ENCODE results near the gene LRRFIP1. TPM values are rescaled to one million over a fixed set of nuclear protein-coding genes. Genes with fewer than 3 reads are reported as not detected.

LRRFIP1 gene
- total and polyA plus RNA-seq, 4 experiments from 2014 or later = 88.0 to 198 (median 117) TPM

DNA sequence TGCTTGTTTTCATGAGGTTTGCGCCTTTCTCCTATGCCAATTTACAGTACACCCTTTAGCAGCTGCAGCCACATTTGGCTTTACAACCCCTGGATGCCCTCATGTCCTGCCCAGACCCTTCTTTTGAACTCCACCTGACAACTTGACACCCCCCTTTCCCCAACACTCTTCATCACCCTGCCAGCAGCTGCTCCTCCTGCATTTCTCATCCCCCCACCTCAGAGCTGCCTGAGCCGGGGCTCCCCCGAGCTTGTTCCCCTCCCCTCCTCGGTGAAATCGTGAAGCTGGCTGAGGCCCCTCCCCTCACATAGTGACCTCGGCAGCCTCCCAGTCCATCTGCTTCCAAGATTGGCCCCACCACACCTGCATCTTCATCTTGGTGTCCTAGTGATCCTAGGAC, 40.5 kb downstream of the LRRFIP1 start:
- DNase-seq = no peak
- Histone ChIP-seq H3K36me3 (ENCODE audit: insufficient read depth, low read length) (no peaks in the 10 kb centered on the region), H3K9me3 (ENCODE audit: control insufficient read depth in 1 of 2, low read length in 2 of 2) (no peaks in the 10 kb centered on the region), H3K27me3 (ENCODE audit: insufficient read depth, low read length) (no peaks in the 10 kb centered on the region), H3K27ac (ENCODE audit: low read depth, low read length) (no peak overlapping the region), H3K4me1 (ENCODE audit: insufficient read depth, low read length) (peaks cover 6% of the 10 kb centered on the region), H3K4me3 (ENCODE audit: low read length in 2 of 2) (no peak overlapping the region)
- Mint-ChIP-seq H3K4me1 (peaks cover 4 to 12% (median 5%) of the 10 kb centered on the region in 4 donors), H3K27ac (peak overlapping the region in 1 of 7 donors; percentile 55), H3K9me3 (no peaks in the 10 kb centered on the region), H3K36me3 (no peaks in the 10 kb centered on the region), H3K4me3 (no peak overlapping the region), H3K27me3 (peaks cover 4 to 7% of the 10 kb centered on the region in 2 donors)
- intact Hi-C loops (cut with micrococcal nuclease) = no loop called here
- CTCF ChIA-PET (ENCODE audit: partially characterized antibody) = interaction anchor here (1.3 to 8.9 kb wide), 2 partner anchors 77 to 246 kb away, joined by 3 to 434 read pairs; no protein-coding TSS in a partner anchor
- POLR2A ChIA-PET (ENCODE audit: partially characterized antibody) = no interaction called here

DNA sequence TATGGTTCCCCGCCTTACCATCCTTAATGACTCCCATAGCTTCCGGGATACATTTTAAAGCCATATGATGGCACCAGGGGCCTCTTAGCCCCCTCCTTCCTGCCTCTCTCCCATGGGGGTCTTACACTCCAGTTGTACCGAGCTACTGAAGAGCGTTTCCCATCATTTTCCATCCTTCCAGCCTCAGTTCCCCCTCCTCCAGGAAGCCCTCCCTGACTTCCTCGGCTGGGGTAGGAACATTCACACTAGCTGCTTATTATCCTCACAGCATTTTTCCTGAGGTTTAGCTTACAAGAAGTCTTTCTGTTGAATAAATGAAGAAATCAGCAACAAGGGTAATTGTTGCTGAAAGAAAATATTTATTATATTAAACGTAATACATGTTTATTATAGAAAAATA, 41.1 kb downstream of the LRRFIP1 start:
- Histone ChIP-seq H3K36me3 (ENCODE audit: insufficient read depth, low read length) (no peaks in the 10 kb centered on the region), H3K27me3 (ENCODE audit: insufficient read depth, low read length) (no peaks in the 10 kb centered on the region), H3K4me1 (ENCODE audit: insufficient read depth, low read length) (peaks cover 11% of the 10 kb centered on the region), H3K27ac (ENCODE audit: low read depth, low read length) (no peak overlapping the region), H3K4me3 (ENCODE audit: low read length in 2 of 2) (no peak overlapping the region), H3K9me3 (ENCODE audit: control insufficient read depth in 1 of 2, low read length in 2 of 2) (no peaks in the 10 kb centered on the region)
- H3K27me3 Mint-ChIP-seq = peaks cover 4 to 7% of the 10 kb centered on the region in 2 donors
- no peak overlapping the region for H3K4me3 Mint-ChIP-seq
- peaks cover 6 to 11% (median 9%) of the 10 kb centered on the region in 4 donors for H3K4me1 Mint-ChIP-seq
- H3K27ac Mint-ChIP-seq = no peak overlapping the region
- POLR2A ChIA-PET (ENCODE audit: partially characterized antibody) = no interaction called here
- CTCF ChIA-PET (ENCODE audit: partially characterized antibody) = interaction anchor here (1.3 to 8.9 kb wide), 2 partner anchors 76 to 247 kb away, joined by 3 to 434 read pairs; no protein-coding TSS in a partner anchor
- intact Hi-C loops (cut with micrococcal nuclease) = no loop called here
- H3K36me3 Mint-ChIP-seq = no peaks in the 10 kb centered on the region
- peaks cover 0 to under 1% (median 0%) of the 10 kb centered on the region in 8 donors for H3K9me3 Mint-ChIP-seq
- DNase-seq = no peak

DNA sequence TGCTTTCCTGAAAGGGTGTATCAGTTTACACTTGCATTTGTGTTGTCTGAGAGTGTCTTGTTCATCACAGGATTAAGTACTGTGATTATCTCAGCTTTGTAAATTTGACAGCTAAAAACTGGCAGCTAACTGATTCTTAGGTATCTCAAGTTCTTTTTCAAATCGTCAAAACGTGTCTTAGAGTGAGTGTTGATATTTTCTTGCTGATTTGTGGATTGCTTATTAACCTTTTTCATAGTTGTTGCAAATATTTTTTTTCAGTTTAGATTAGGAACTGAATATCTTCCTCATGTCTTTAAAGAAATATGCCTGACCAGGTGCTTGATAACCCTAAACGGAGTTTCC, 41.9 kb downstream of the LRRFIP1 start:
- Mint-ChIP-seq H3K4me3 (no peak overlapping the region), H3K36me3 (no peaks in the 10 kb centered on the region), H3K9me3 (peaks cover 0 to 2% (median 0%) of the 10 kb centered on the region in 8 donors), H3K4me1 (peaks cover 14 to 18% (median 16%) of the 10 kb centered on the region in 4 donors), H3K27me3 (peaks cover 4 to 7% of the 10 kb centered on the region in 2 donors), H3K27ac (no peak overlapping the region)
- no peak for DNase-seq
- Histone ChIP-seq H3K36me3 (ENCODE audit: insufficient read depth, low read length) (no peaks in the 10 kb centered on the region), H3K27me3 (ENCODE audit: insufficient read depth, low read length) (no peaks in the 10 kb centered on the region), H3K27ac (ENCODE audit: low read depth, low read length) (no peak overlapping the region), H3K4me3 (ENCODE audit: low read length in 2 of 2) (no peak overlapping the region), H3K9me3 (ENCODE audit: control insufficient read depth in 1 of 2, low read length in 2 of 2) (no peaks in the 10 kb centered on the region), H3K4me1 (ENCODE audit: insufficient read depth, low read length) (peaks cover 20% of the 10 kb centered on the region)
- intact Hi-C loops (cut with micrococcal nuclease) = no loop called here
- CTCF ChIA-PET (ENCODE audit: partially characterized antibody) = interaction anchor here (1.3 to 11.4 kb wide), 4 partner anchors 25 to 248 kb away, joined by 3 to 434 read pairs (median 256); no protein-coding TSS in a partner anchor
- POLR2A ChIA-PET (ENCODE audit: partially characterized antibody) = interaction anchor here (0.8 kb wide), 1 partner anchor 76 kb away, joined by 3 read pairs; no protein-coding TSS in a partner anchor

DNA sequence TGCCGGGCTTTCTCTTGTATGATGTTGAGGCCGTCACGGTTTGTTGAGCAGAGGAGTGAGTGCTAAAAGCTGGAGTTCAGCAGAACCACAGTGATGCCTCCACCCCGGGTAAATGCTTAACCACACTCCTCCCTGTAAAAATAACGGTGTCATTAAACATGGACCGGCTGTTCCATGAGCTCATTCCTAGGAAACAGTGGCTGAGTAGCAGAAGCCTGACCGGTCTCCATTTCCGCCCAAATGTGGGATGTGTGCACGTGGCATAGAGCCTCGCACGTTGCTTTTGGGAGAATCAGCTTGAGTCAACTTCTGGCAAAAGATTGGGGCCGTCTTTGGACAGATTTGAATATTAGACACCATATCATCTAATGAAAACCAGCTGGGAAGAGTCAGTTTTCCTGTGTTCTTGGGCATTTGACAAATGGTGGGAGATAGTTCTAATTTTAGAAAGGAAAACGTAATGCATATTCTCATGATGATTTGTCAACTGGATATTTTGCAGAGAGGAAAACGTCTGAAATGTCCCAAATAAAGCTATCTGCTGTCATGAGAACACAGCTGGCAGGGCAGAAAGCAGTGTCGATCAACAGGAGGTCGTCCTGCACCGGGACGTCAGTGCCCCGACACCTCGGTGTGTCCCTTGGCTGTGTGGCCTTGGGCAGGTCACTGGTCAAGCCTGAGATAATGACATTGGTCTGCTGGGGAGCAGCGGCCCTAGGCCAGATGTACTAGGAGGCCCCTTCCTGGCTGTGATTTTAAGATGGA, 42.4 kb downstream of the LRRFIP1 start:
- no peak for DNase-seq
- H3K4me1 Mint-ChIP-seq = peaks cover 18 to 24% (median 22%) of the 10 kb centered on the region in 4 donors
- POLR2A ChIA-PET (ENCODE audit: partially characterized antibody) = interaction anchor here (0.8 kb wide), 1 partner anchor 76 kb away, joined by 3 read pairs; no protein-coding TSS in a partner anchor

DNA sequence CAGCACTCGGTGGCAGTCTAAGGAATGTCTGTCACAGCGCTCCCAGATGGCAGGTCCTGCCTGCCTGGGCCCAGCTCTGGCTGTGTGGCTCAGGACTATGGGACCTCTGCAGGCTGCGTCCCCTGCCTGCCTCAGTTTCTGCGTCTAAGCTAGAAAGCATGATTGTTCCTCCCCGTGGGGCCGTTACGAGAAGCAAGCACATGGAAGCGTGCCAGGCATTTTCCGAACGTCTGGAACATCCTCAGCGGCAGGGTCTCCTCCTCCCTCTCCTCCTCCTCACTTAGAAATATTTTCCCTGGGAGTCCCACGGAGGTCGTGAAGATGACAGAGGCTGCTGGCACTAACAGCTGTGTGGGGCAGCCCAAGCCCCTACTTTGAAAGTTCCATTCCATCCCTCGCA, 43.3 kb downstream of the LRRFIP1 start:
- Mint-ChIP-seq H3K27me3 (peaks cover 4 to 7% of the 10 kb centered on the region in 2 donors), H3K4me3 (no peak overlapping the region), H3K27ac (no peak overlapping the region), H3K9me3 (peaks cover 0 to 2% (median 0%) of the 10 kb centered on the region in 8 donors), H3K4me1 (peaks cover 25 to 32% (median 29%) of the 10 kb centered on the region in 4 donors), H3K36me3 (no peaks in the 10 kb centered on the region)
- intact Hi-C loops (cut with micrococcal nuclease) = loop anchor here (5.0 to 10.0 kb wide), 4 partner anchors 37 to 532 kb away; partner anchors contain the start of genes ILKAP and UBE2F
- Histone ChIP-seq H3K27me3 (ENCODE audit: insufficient read depth, low read length) (no peaks in the 10 kb centered on the region), H3K9me3 (ENCODE audit: control insufficient read depth in 1 of 2, low read length in 2 of 2) (no peaks in the 10 kb centered on the region), H3K4me3 (ENCODE audit: low read length in 2 of 2) (no peak overlapping the region), H3K27ac (ENCODE audit: low read depth, low read length) (no peak overlapping the region), H3K36me3 (ENCODE audit: insufficient read depth, low read length) (no peaks in the 10 kb centered on the region), H3K4me1 (ENCODE audit: insufficient read depth, low read length) (peaks cover 33% of the 10 kb centered on the region)
- ChIA-PET CTCF (ENCODE audit: partially characterized antibody) (interaction anchor here (1.2 to 11.4 kb wide), 6 partner anchors 23 to 99 kb away, joined by 3 to 434 read pairs (median 108); no protein-coding TSS in a partner anchor), POLR2A (ENCODE audit: partially characterized antibody) (interaction anchor here (5.5 to 9.2 kb wide), 2 partner anchors 22 to 75 kb away, joined by 75 to 607 read pairs; no protein-coding TSS in a partner anchor)
- DNase-seq = no peak

More for the DNA sequence above, 42.4 kb downstream of the LRRFIP1 start:
- H3K9me3 Mint-ChIP-seq = peaks cover 0 to 2% (median 0%) of the 10 kb centered on the region in 8 donors
- no peak overlapping the region for H3K4me3 ChIP-seq (ENCODE audit: low read length in 2 of 2)
- H3K4me1 ChIP-seq (ENCODE audit: insufficient read depth, low read length) = peaks cover 25% of the 10 kb centered on the region
- H3K27ac Mint-ChIP-seq = peak overlapping the region in 1 of 7 donors; percentile 12
- no peaks in the 10 kb centered on the region for H3K9me3 ChIP-seq (ENCODE audit: control insufficient read depth in 1 of 2, low read length in 2 of 2)
- no peaks in the 10 kb centered on the region for H3K36me3 ChIP-seq (ENCODE audit: insufficient read depth, low read length)
- no peaks in the 10 kb centered on the region for H3K27me3 ChIP-seq (ENCODE audit: insufficient read depth, low read length)
- H3K27me3 Mint-ChIP-seq = peaks cover 4 to 7% of the 10 kb centered on the region in 2 donors
- H3K4me3 Mint-ChIP-seq = no peak overlapping the region
- intact Hi-C loops (cut with micrococcal nuclease) = loop anchor here (5.0 to 10.0 kb wide), 4 partner anchors 37 to 532 kb away; partner anchors contain the start of genes ILKAP and UBE2F
- no peak overlapping the region for H3K27ac ChIP-seq (ENCODE audit: low read depth, low read length)
- no peaks in the 10 kb centered on the region for H3K36me3 Mint-ChIP-seq
- CTCF ChIA-PET (ENCODE audit: partially characterized antibody) = interaction anchor here (6.9 to 11.4 kb wide), 3 partner anchors 24 to 75 kb away, joined by 135 to 434 read pairs (median 376); no protein-coding TSS in a partner anchor

DNA sequence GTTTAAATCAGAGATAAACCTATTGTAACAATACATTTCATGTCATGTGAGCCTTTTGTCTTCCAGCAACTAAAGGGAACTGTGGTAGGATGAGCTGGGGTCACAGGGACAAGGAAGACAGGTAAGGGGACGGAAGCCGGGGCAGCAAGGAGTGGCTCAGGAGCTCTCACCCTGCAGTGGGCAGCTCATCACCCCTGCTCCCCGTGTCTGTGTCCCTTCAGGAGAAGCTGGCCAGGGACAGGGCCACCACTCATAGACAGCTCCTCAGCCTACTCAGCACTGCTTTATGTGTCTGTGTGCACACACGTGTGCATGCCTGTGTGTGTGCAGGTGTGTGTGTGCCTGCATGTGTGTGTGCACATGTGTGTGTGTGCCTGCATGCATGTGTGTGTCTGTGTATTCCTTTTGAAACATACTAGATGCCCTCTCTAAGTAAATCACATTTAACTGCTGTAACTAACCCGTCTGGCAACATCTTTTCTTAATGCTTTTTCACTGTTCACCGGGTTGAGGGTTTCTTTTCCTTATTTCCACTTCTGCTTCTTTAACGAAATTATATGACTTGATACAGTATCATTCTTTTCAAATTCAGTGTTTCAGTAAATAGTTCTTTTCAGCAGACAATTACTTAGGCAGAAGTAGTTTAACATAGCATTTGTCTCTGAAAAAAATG, 44.2 kb downstream of the LRRFIP1 start:
- Histone ChIP-seq H3K4me1 (ENCODE audit: insufficient read depth, low read length) (peaks cover 41% of the 10 kb centered on the region), H3K4me3 (ENCODE audit: low read length in 2 of 2) (no peak overlapping the region), H3K36me3 (ENCODE audit: insufficient read depth, low read length) (no peaks in the 10 kb centered on the region), H3K9me3 (ENCODE audit: control insufficient read depth in 1 of 2, low read length in 2 of 2) (no peaks in the 10 kb centered on the region), H3K27me3 (ENCODE audit: insufficient read depth, low read length) (no peaks in the 10 kb centered on the region), H3K27ac (ENCODE audit: low read depth, low read length) (no peak overlapping the region)
- Mint-ChIP-seq H3K36me3 (no peaks in the 10 kb centered on the region), H3K27ac (peak overlapping the region in 3 of 7 donors; percentile 15 to 100 (median 59)), H3K4me3 (no peak overlapping the region), H3K4me1 (peaks cover 30 to 42% (median 36%) of the 10 kb centered on the region in 4 donors), H3K9me3 (peaks cover 0 to 2% (median 0%) of the 10 kb centered on the region in 8 donors), H3K27me3 (peaks cover 4% of the 10 kb centered on the region in 2 donors)
- ChIA-PET CTCF (ENCODE audit: partially characterized antibody) (interaction anchor here (1.2 to 11.4 kb wide), 11 partner anchors 22 to 591 kb away, joined by 3 to 434 read pairs (median 15); no protein-coding TSS in a partner anchor), POLR2A (ENCODE audit: partially characterized antibody) (interaction anchor here (2.6 to 9.2 kb wide), 4 partner anchors 21 to 74 kb away, joined by 17 to 607 read pairs (median 48); no protein-coding TSS in a partner anchor)
- intact Hi-C loops (cut with micrococcal nuclease) = loop anchor here (5.0 to 10.0 kb wide), 4 partner anchors 36 to 531 kb away; partner anchors contain the start of genes ILKAP and UBE2F
- no peak for DNase-seq

Measured in CD4-positive, alpha-beta memory T cell (primary cell).